Loucy (cell line): ENCODE measurements around the gene PDE4C.

Source experiments
- H2AFZ ChIP-seq: fragments of 200-600 bp; sonication (generic); 2 replicates; pipeline ENCODE4 v1.6.0; 2016; ENCODE audit warnings: antibody characterized with exemption, mild to moderate bottlenecking, low read length, moderate library complexity
- H3F3A ChIP-seq: fragments of 200-600 bp; 2 replicates; pipeline ENCODE4 v1.6.0; 2016; ENCODE audit warnings: antibody characterized with exemption, low read depth, mild to moderate bottlenecking
- H3K27me3 ChIP-seq: fragments of 200-600 bp; sonication (generic); 2 replicates; pipeline ENCODE4 v1.6.1; 2014; ENCODE audit warnings: low read length, mild to moderate bottlenecking; ENCODE audit not compliant: insufficient read depth, poor library complexity, severe bottlenecking
- H3K36me3 ChIP-seq: fragments of 200-600 bp; sonication (generic); 2 replicates; pipeline ENCODE4 v1.6.1; 2016; ENCODE audit warnings: low read length; ENCODE audit not compliant: insufficient read depth
- H3K4me1 ChIP-seq: fragments of 200-600 bp; sonication (generic); 2 replicates; pipeline ENCODE4 v1.5.1; 2014; ENCODE audit warnings: low read length, mild to moderate bottlenecking; ENCODE audit not compliant: insufficient read depth, poor library complexity, severe bottlenecking
- H3K4me2 ChIP-seq: fragments of 200-600 bp; sonication (generic); 2 replicates; pipeline ENCODE4 v1.6.0; 2014; ENCODE audit warnings: antibody characterized with exemption, low read length, low read depth, mild to moderate bottlenecking; ENCODE audit not compliant: poor library complexity, severe bottlenecking
- H3K4me3 ChIP-seq: fragments of 200-600 bp; sonication (generic); 2 replicates; pipeline ENCODE4 v1.5.1; 2014; ENCODE audit warnings: low read length, mild to moderate bottlenecking, mixed read lengths; ENCODE audit not compliant: poor library complexity, severe bottlenecking
- H3K79me2 ChIP-seq: fragments of 200-600 bp; sonication (generic); 2 replicates; pipeline ENCODE4 v1.6.1; 2014; ENCODE audit warnings: low read length; ENCODE audit not compliant: insufficient read depth
- H3K9ac ChIP-seq: fragments of 200-600 bp; sonication (generic); 2 replicates; pipeline ENCODE4 v1.6.0; 2014; ENCODE audit warnings: mild to moderate bottlenecking, low read depth, low read length, moderate library complexity; ENCODE audit not compliant: poor library complexity, severe bottlenecking
- H3K9me2 ChIP-seq: fragments of 200-600 bp; sonication (generic); replicated peaks from 2 replicates; pipeline ENCODE4 v1.6.1; 2016; ENCODE audit warnings: low read depth, low read length, mixed read lengths
- H3K9me3 ChIP-seq: fragments of 200-600 bp; sonication (generic); 2 replicates; pipeline ENCODE4 v1.6.1; 2014; ENCODE audit warnings: mild to moderate bottlenecking, antibody characterized with exemption, low read length, low read depth; ENCODE audit not compliant: insufficient read depth
- H4K20me1 ChIP-seq: fragments of 200-600 bp; sonication (generic); 2 replicates; pipeline ENCODE4 v1.6.0; 2014; ENCODE audit warnings: antibody characterized with exemption, low read length, mild to moderate bottlenecking; ENCODE audit not compliant: insufficient read depth, poor library complexity, severe bottlenecking
- CTCF ChIP-seq: fragments of 200-600 bp; sonication (generic); conservative IDR thresholded peaks from 2 replicates; pipeline ENCODE4 v1.5.1; 2014; ENCODE audit warnings: mild to moderate bottlenecking, antibody characterized with exemption, low read length
- EZH2phosphoT487 ChIP-seq: fragments of 200-600 bp; IDR thresholded peaks from 2 replicates; pipeline ENCODE4 v1.6.1; 2018; ENCODE audit warnings: antibody characterized with exemption, mild to moderate bottlenecking, moderate library complexity, borderline replicate concordance

The PDE4C gene

GRCh38 chr19:18204394-18205199 lies 21.6 kb downstream of the PDE4C start:
- no peaks in the 10 kb centered on the region; the same call in 1 of the 2 replicates for H3F3A ChIP-seq
- peak overlapping the region; percentile 80 for H3K4me3 ChIP-seq
- no peaks in the 10 kb centered on the region for H3K27me3 ChIP-seq
- H3K9me3 ChIP-seq = no peaks in the 10 kb centered on the region
- no peaks in the 10 kb centered on the region for H3K9me2 ChIP-seq
- H3K36me3 ChIP-seq = no peaks in the 10 kb centered on the region
- TF ChIP-seq CTCF (no peak), EZH2phosphoT487 (no peak)
- peaks cover 12% of the 10 kb centered on the region for H3K4me1 ChIP-seq
- H2AFZ ChIP-seq = peak overlapping the region; percentile 74
- peak overlapping the region; percentile 79 for H3K4me2 ChIP-seq
- no peaks in the 10 kb centered on the region; the same call in 1 of the 2 replicates for H3K79me2 ChIP-seq
- H3K9ac ChIP-seq = peak overlapping the region; percentile 82
- no peaks in the 10 kb centered on the region for H4K20me1 ChIP-seq

- H3K9me3 ChIP-seq = no peaks in the 10 kb centered on the region
Measured at GRCh38 chr19:18203863-18204393, 22.3 kb downstream of the PDE4C start, which contains the start of gene RAB3A. Gene RAB3A (minus strand): TSS chr19:18204042. CDS start chr19:18202740, 1,302 bp downstream.

GRCh38 chr19:18203408-18203862 lies 22.8 kb downstream of the PDE4C start:
- Histone ChIP-seq H2AFZ (peak overlapping the region; percentile 39), H3K4me1 (peaks cover 12% of the 10 kb centered on the region), H3F3A (no peaks in the 10 kb centered on the region; the same call in 1 of the 2 replicates), H3K9me2 (no peaks in the 10 kb centered on the region), H3K9me3 (no peaks in the 10 kb centered on the region), H3K9ac (peak overlapping the region; percentile 57), H3K4me3 (peak overlapping the region; percentile 77), H3K79me2 (no peaks in the 10 kb centered on the region; the same call in 1 of the 2 replicates), H3K4me2 (peak overlapping the region; percentile 88), H3K36me3 (no peaks in the 10 kb centered on the region), H3K27me3 (no peaks in the 10 kb centered on the region), H4K20me1 (no peaks in the 10 kb centered on the region)
- TF ChIP-seq EZH2phosphoT487 (no peak), CTCF (no peak)

More at GRCh38 chr19:18203863-18204393, 22.3 kb downstream of the PDE4C start, which contains the start of gene RAB3A:
- TF ChIP-seq EZH2phosphoT487 = no peak
- no peak for TF ChIP-seq CTCF
- Histone ChIP-seq H3K79me2 (no peaks in the 10 kb centered on the region; the same call in 1 of the 2 replicates), H2AFZ (peak within 1 kb of the TSS; percentile 74), H4K20me1 (no peaks in the 10 kb centered on the region), H3F3A (no peaks in the 10 kb centered on the region; the same call in 1 of the 2 replicates), H3K27me3 (no peaks in the 10 kb centered on the region), H3K4me1 (peaks cover 12% of the 10 kb centered on the region), H3K4me2 (peak within 1 kb of the TSS; percentile 88), H3K9me2 (no peaks in the 10 kb centered on the region), H3K4me3 (peak within 1 kb of the TSS; percentile 80), H3K9ac (peak within 1 kb of the TSS; percentile 82), H3K36me3 (no peaks in the 10 kb centered on the region)
